OCI-LY1 (cell line): ENCODE results near the gene TESK2.

Experiments used
- EZH2 ChIP-seq: fragments of 200-600 bp; sonication (generic), shearing (Covaris generic); IDR thresholded peaks from 2 replicates; pipeline ENCODE4 v1.8.0; 2017; ENCODE audit warnings: borderline replicate concordance, mixed run types, mild to moderate bottlenecking, antibody characterized with exemption, low read length, moderate library complexity, mixed read lengths
- TF ChIP-seq, protein P1 (sequence below): fragments of 200-600 bp; sonication (generic), shearing (Covaris generic); IDR thresholded peaks from 2 replicates; pipeline ENCODE4 v1.5.1; 2017; ENCODE audit warnings: mild to moderate bottlenecking, antibody characterized with exemption, low read length, moderate library complexity, mixed read lengths

DNA sequence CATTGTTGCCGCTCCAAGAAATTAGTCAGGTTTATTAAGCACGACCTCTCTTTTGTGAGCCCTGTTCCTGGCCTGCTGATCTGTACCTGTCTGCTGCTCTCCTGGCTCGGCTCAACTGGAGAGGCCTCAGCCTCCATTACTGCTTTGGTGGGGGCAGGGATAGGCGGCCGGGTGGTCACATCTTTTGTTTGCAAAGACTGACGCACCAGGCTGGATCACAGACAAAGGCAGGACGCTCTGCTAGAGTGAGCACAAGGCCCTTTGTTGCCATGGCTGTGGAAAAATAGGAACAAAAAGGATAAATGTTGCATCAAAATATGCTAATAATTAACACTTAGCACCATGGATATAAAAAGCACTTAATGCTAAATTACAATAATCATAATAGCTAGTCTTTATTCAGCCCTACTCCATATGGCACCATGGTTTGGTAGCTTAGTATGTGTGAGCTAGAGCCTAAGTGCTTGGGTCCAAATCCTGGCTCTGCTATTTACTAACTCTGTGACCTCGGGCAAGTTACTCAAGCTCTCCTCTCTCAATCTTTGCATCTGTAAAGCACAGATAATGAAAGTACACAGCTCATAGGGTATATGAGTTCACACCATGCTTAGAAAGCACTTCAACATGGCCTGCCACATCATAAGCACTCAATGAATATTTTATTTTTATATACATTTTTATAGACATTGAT lies 193.2 kb downstream of the TESK2 start:
- TF ChIP-seq, protein P1, sequence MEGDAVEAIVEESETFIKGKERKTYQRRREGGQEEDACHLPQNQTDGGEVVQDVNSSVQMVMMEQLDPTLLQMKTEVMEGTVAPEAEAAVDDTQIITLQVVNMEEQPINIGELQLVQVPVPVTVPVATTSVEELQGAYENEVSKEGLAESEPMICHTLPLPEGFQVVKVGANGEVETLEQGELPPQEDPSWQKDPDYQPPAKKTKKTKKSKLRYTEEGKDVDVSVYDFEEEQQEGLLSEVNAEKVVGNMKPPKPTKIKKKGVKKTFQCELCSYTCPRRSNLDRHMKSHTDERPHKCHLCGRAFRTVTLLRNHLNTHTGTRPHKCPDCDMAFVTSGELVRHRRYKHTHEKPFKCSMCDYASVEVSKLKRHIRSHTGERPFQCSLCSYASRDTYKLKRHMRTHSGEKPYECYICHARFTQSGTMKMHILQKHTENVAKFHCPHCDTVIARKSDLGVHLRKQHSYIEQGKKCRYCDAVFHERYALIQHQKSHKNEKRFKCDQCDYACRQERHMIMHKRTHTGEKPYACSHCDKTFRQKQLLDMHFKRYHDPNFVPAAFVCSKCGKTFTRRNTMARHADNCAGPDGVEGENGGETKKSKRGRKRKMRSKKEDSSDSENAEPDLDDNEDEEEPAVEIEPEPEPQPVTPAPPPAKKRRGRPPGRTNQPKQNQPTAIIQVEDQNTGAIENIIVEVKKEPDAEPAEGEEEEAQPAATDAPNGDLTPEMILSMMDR, result no peak
- no peak for TF ChIP-seq EZH2
